Liver (tissue), 9 donors: Measurements from ENCODE around the gene FAM32A. TPM values are rescaled to one million over a fixed set of nuclear protein-coding genes. Genes with fewer than 3 reads are reported as not detected.

Experiments used
- DNase-seq: peaks from one replicate; pipeline ENCODE4 v3.0.0-alpha.2; 2017; ENCODE audit warnings: low spot score
- H3K27ac ChIP-seq, 2 donors: one replicate each; pipeline ENCODE4 v1.7.0; 2013; ENCODE audit warnings: inconsistent platforms in 2 of 2, low read length in 2 of 2, control low read depth in 1 of 2, low read depth in 1 of 2, mild to moderate bottlenecking in 1 of 2
- H3K27me3 ChIP-seq, 4 donors: one replicate each; pipeline versions ENCODE4 v1.6.1 to v1.7.0; 2013; ENCODE audit warnings: low read length in 3 of 4, inconsistent platforms in 1 of 4, mild to moderate bottlenecking in 1 of 4, moderate library complexity in 1 of 4; ENCODE audit not compliant: control insufficient read depth in 4 of 4, insufficient read depth in 4 of 4
- H3K36me3 ChIP-seq, 4 donors: one replicate each; pipeline versions ENCODE4 v1.6.1 to v1.7.0; 2013; ENCODE audit warnings: low read length in 3 of 4, mild to moderate bottlenecking in 3 of 4, low read depth in 1 of 4, moderate library complexity in 1 of 4; ENCODE audit not compliant: control insufficient read depth in 4 of 4, insufficient read depth in 3 of 4
- H3K4me1 ChIP-seq, 4 donors: one replicate each; pipeline versions ENCODE4 v1.6.1 to v1.7.0; 2013; ENCODE audit warnings: low read length in 3 of 4, mild to moderate bottlenecking in 3 of 4, moderate library complexity in 1 of 4; ENCODE audit not compliant: control insufficient read depth in 4 of 4, insufficient read depth in 4 of 4
- H3K4me3 ChIP-seq, 3 donors: one replicate each; pipeline versions ENCODE4 v1.6.1 to v1.7.0; 2013; ENCODE audit warnings: low read length in 3 of 3, control low read depth in 1 of 3, low read depth in 1 of 3, mild to moderate bottlenecking in 1 of 3
- H3K9ac ChIP-seq, 2 donors: one replicate each; pipeline ENCODE4 v1.7.0; 2013; ENCODE audit warnings: low read length in 2 of 2, mild to moderate bottlenecking in 2 of 2, moderate library complexity in 2 of 2, control low read depth in 1 of 2, low read depth in 1 of 2
- H3K9me3 ChIP-seq, 4 donors: one replicate each; pipeline versions ENCODE4 v1.6.1 to v1.7.0; 2013; ENCODE audit warnings: low read length in 3 of 4; ENCODE audit not compliant: control insufficient read depth in 4 of 4
- CTCF ChIP-seq: fragments of 150-350 bp; IDR thresholded peaks from 2 replicates; pipeline ENCODE4 v1.5.1; 2017; ENCODE audit warnings: improper control_type of control experiment, low read depth, low read length; ENCODE audit not compliant: missing input control
- EGR1 ChIP-seq, 2 donors: IDR thresholded peaks; 2 replicates each; pipeline ENCODE4 v1.6.1; 2016 to 2018; ENCODE audit warnings: antibody characterized with exemption in 2 of 2, low read depth in 2 of 2
- FOXA1 ChIP-seq: IDR thresholded peaks from 2 replicates; pipeline ENCODE4 v1.6.1; 2016; ENCODE audit warnings: antibody characterized with exemption
- FOXA2 ChIP-seq: IDR thresholded peaks from 2 replicates; pipeline ENCODE4 v1.6.1; 2016; ENCODE audit warnings: antibody characterized with exemption
- GABPA ChIP-seq, 2 donors: IDR thresholded peaks in 1 of 2; conservative IDR thresholded peaks in 1 of 2; 2 replicates each; pipeline ENCODE4 v1.6.1; 2016; ENCODE audit warnings: antibody characterized with exemption in 2 of 2, mild to moderate bottlenecking in 1 of 2, moderate library complexity in 1 of 2
- HNF4A ChIP-seq, 2 donors: conservative IDR thresholded peaks; 2 replicates each; pipeline ENCODE4 v1.6.1; 2016; ENCODE audit warnings: antibody characterized with exemption in 2 of 2, mild to moderate bottlenecking in 2 of 2
- HNF4G ChIP-seq: IDR thresholded peaks from 2 replicates; pipeline ENCODE4 v1.6.1; 2016; ENCODE audit warnings: antibody characterized with exemption
- JUND ChIP-seq, 2 donors: IDR thresholded peaks; 2 replicates each; pipeline ENCODE4 v1.6.1; 2016; ENCODE audit warnings: antibody characterized with exemption in 2 of 2
- NR2F2 ChIP-seq: IDR thresholded peaks from 2 replicates; pipeline ENCODE4 v1.6.1; 2016; ENCODE audit warnings: antibody characterized with exemption
- RAD21 ChIP-seq, 2 donors: IDR thresholded peaks; 2 replicates each; pipeline ENCODE4 v1.6.1; 2016; ENCODE audit warnings: antibody characterized with exemption in 2 of 2, mild to moderate bottlenecking in 2 of 2
- RXRA ChIP-seq, 2 donors: IDR thresholded peaks; 2 replicates each; pipeline ENCODE4 v1.6.1; 2017 to 2018; ENCODE audit warnings: antibody characterized with exemption in 2 of 2, mild to moderate bottlenecking in 1 of 2
- SP1 ChIP-seq: IDR thresholded peaks from 2 replicates; pipeline ENCODE4 v1.6.1; 2018; ENCODE audit warnings: antibody characterized with exemption, mild to moderate bottlenecking
- YY1 ChIP-seq: IDR thresholded peaks from 2 replicates; pipeline ENCODE4 v1.6.1; 2016; ENCODE audit warnings: antibody characterized with exemption, mild to moderate bottlenecking
- ZBTB33 ChIP-seq: IDR thresholded peaks from 2 replicates; pipeline ENCODE4 v1.6.1; 2016; ENCODE audit warnings: antibody characterized with exemption
- WGBS: extraction: QIAGEN DNeasy Blood & Tissue Kit; methylation state at CpG from one replicate; pipeline ENCODE4 v1.1.7; 2013; 5-methylcytosine and 5-hydroxymethylcytosine counted together
- polyA plus RNA-seq, 2 donors: library from polyadenylated mRNA; stranded (reverse) in 1 of 2; unstranded in 1 of 2; fragments of 200-250 nt in 1 of 2; fragments of >200 nt in 1 of 2; fragmentation: Nextera tagmentation in 1 of 2; extraction: Ambion mirVana in 1 of 2; gene quantifications; one replicate each; pipeline versions ENCODE4 v1.2.1 to v1.2.3, GENCODE V29; 2013 to 2015
- total RNA-seq, 2 donors: library from RNA; depleted of rRNA; stranded (reverse); fragments of >200 nt; gene quantifications; one replicate each; pipeline ENCODE4 v1.2.3, GENCODE V29; 2014
- TF ChIP-seq, protein P1 (sequence below): IDR thresholded peaks from 2 replicates; pipeline ENCODE4 v1.6.1; 2016; ENCODE audit warnings: antibody characterized with exemption, mild to moderate bottlenecking
- TF ChIP-seq, protein P2 (sequence below): IDR thresholded peaks from 2 replicates; pipeline ENCODE4 v1.6.1; 2016; ENCODE audit warnings: antibody characterized with exemption
- donor health status: healthy.
- donor health status: healthy.
- donor health status: healthy.
- donor health status: healthy.
- donor health status: healthy.

Gene FAM32A
- total and polyA plus RNA-seq, 4 donors, result 46.2 to 60.2 (median 52.4) TPM

GRCh38 chr19:16154557-16154956 lies 30.7 kb upstream of the FAM32A start (continued):
- TF ChIP-seq JUND (IDR thresholded peaks at IDR 0.05), result no peak
- no peak for TF ChIP-seq EGR1 (IDR thresholded peaks at IDR 0.05; ENCODE audit: low read depth in 2 of 2)
- no peak for TF ChIP-seq GABPA (IDR thresholded peaks at IDR 0.05 in 1 of 2, conservative IDR thresholded peaks at IDR 0.05 in 1 of 2)
- TF ChIP-seq RXRA (IDR thresholded peaks at IDR 0.05), result no peak
- TF ChIP-seq CTCF, result no peak
- TF ChIP-seq HNF4G, result no peak
- TF ChIP-seq FOXA2, result no peak
- no peak for TF ChIP-seq SP1

DNA sequence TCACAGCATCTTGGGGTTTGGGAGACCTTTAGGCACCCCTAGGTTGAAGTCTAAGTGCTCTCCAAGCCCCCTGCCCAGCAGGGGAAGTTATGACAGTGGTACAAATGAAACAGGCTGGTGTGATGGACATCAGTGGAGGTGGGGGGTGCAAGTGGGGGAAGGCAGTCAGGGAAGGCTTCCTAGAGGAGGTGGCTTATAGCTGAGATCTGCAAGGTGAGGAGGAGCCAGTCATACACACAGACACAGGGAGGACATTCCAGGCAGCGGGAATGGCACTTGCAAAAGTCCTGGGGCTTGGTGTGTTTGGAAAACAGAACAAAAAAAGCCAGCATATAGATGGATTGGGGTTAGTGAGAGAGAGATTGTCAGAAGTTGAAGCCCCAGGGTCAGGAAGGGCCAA lies 30.1 kb upstream of the FAM32A start:
- H3K4me3 ChIP-seq, result no peak overlapping the region
- no peak for TF ChIP-seq RXRA (IDR thresholded peaks at IDR 0.05)
- no peak for TF ChIP-seq FOXA2
- TF ChIP-seq HNF4A (conservative IDR thresholded peaks at IDR 0.05), result no peak
- TF ChIP-seq ZBTB33, result no peak
- TF ChIP-seq YY1, result no peak
- TF ChIP-seq RAD21 (IDR thresholded peaks at IDR 0.05), result no peak
- TF ChIP-seq JUND (IDR thresholded peaks at IDR 0.05), result no peak
- TF ChIP-seq, protein P1, sequence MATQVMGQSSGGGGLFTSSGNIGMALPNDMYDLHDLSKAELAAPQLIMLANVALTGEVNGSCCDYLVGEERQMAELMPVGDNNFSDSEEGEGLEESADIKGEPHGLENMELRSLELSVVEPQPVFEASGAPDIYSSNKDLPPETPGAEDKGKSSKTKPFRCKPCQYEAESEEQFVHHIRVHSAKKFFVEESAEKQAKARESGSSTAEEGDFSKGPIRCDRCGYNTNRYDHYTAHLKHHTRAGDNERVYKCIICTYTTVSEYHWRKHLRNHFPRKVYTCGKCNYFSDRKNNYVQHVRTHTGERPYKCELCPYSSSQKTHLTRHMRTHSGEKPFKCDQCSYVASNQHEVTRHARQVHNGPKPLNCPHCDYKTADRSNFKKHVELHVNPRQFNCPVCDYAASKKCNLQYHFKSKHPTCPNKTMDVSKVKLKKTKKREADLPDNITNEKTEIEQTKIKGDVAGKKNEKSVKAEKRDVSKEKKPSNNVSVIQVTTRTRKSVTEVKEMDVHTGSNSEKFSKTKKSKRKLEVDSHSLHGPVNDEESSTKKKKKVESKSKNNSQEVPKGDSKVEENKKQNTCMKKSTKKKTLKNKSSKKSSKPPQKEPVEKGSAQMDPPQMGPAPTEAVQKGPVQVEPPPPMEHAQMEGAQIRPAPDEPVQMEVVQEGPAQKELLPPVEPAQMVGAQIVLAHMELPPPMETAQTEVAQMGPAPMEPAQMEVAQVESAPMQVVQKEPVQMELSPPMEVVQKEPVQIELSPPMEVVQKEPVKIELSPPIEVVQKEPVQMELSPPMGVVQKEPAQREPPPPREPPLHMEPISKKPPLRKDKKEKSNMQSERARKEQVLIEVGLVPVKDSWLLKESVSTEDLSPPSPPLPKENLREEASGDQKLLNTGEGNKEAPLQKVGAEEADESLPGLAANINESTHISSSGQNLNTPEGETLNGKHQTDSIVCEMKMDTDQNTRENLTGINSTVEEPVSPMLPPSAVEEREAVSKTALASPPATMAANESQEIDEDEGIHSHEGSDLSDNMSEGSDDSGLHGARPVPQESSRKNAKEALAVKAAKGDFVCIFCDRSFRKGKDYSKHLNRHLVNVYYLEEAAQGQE, result no peak
- TF ChIP-seq GABPA (IDR thresholded peaks at IDR 0.05 in 1 of 2, conservative IDR thresholded peaks at IDR 0.05 in 1 of 2), result no peak
- TF ChIP-seq CTCF, result no peak
- TF ChIP-seq SP1, result no peak
- no peak for TF ChIP-seq EGR1 (IDR thresholded peaks at IDR 0.05; ENCODE audit: low read depth in 2 of 2)
- TF ChIP-seq, protein P2, sequence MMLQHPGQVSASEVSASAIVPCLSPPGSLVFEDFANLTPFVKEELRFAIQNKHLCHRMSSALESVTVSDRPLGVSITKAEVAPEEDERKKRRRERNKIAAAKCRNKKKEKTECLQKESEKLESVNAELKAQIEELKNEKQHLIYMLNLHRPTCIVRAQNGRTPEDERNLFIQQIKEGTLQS, result no peak
- TF ChIP-seq NR2F2, result no peak
- TF ChIP-seq HNF4G, result no peak
- TF ChIP-seq FOXA1, result no peak
- no peaks in the 10 kb centered on the region for H3K9me3 ChIP-seq
- no peaks in the 10 kb centered on the region for H3K27me3 ChIP-seq
- DNase-seq, result no peak
- no peaks in the 10 kb centered on the region for H3K36me3 ChIP-seq
- H3K27ac ChIP-seq, result no peak overlapping the region
- H3K4me1 ChIP-seq, result peaks cover 0 to 2% (median 0%) of the 10 kb centered on the region in 4 donors
- no peak overlapping the region for H3K9ac ChIP-seq
- WGBS, result 95% methylated on average over 1 of the region's 1 CpG
